SK-N-SH (cell line): ENCODE data around the gene MAD1L1. TPM values are rescaled to one million over a fixed set of nuclear protein-coding genes. Genes with fewer than 3 reads are reported as not detected.

ENCODE experiments used
- CTCF ChIA-PET: fragments of 300-600, 350-600 bp; formaldehyde crosslinking; extraction: SDS; loops from one replicate; lab custom pipeline; 2021; lab: Yijun Ruan, JAX
- POLR2A ChIA-PET: fragments of 350-600 bp; sonication (Branson Sonifier 250); formaldehyde crosslinking; extraction: SDS; loops from one replicate; lab custom pipeline; 2020; ENCODE audit warnings: antibody characterized with exemption, inconsistent platforms; lab: Yijun Ruan, JAX
- DNase-seq: peaks from one replicate; pipeline ENCODE4 v3.0.0; 2012
- H2AFZ ChIP-seq: fragments of 200-600 bp; sonication (generic); 2 replicates; pipeline ENCODE4 v1.8.1; 2016; ENCODE audit warnings: antibody characterized with exemption, mild to moderate bottlenecking, low read depth
- H3F3A ChIP-seq: fragments of 200-600 bp; sonication (generic); replicated peaks from 2 replicates; pipeline ENCODE3; 2016; ENCODE audit warnings: antibody characterized with exemption, mild to moderate bottlenecking; ENCODE audit not compliant: insufficient read depth
- H3K27ac ChIP-seq, 2 experiments: fragments of 200-500 bp in 1 of 2; fragments of 200-600 bp in 1 of 2; sonication (Bioruptor generic) in 1 of 2; sonication (generic), shearing (Covaris generic) in 1 of 2; 2 replicates each; pipeline versions ENCODE4 v1.5.1 to v1.6.1; 2014 to 2016; ENCODE audit warnings: low read depth in 2 of 2, inconsistent platforms in 1 of 2, low read length in 1 of 2, mild to moderate bottlenecking in 1 of 2, mixed read lengths in 1 of 2
- H3K27me3 ChIP-seq: fragments of 200-600 bp; sonication (generic), shearing (Covaris generic); 2 replicates; pipeline ENCODE4 v1.6.1; 2016; ENCODE audit warnings: mixed run types; ENCODE audit not compliant: insufficient read depth
- H3K36me3 ChIP-seq, 2 experiments: fragments of 200-500 bp in 1 of 2; fragments of 200-600 bp in 1 of 2; sonication (Bioruptor generic) in 1 of 2; sonication (generic) in 1 of 2; replicated peaks in 1 of 2; 2 replicates each; pipeline versions ENCODE3 to v1.5.1; 2014 to 2016; ENCODE audit warnings: low read length in 1 of 2, mild to moderate bottlenecking in 1 of 2; ENCODE audit not compliant: insufficient read depth in 2 of 2, control insufficient read depth in 1 of 2
- H3K4me1 ChIP-seq, 2 experiments: fragments of 200-500 bp in 1 of 2; fragments of 200-600 bp in 1 of 2; sonication (Bioruptor generic) in 1 of 2; sonication (generic), shearing (Covaris generic) in 1 of 2; 2 replicates each; pipeline versions ENCODE4 v1.5.1 to v1.6.1; 2014 to 2016; ENCODE audit warnings: low read depth in 1 of 2, low read length in 1 of 2, mixed run types in 1 of 2; ENCODE audit not compliant: insufficient read depth in 2 of 2, control insufficient read depth in 1 of 2
- H3K4me2 ChIP-seq: fragments of 200-600 bp; sonication (generic), shearing (Covaris generic); 2 replicates; pipeline ENCODE4 v1.6.1; 2017; ENCODE audit warnings: mixed run types
- H3K4me3 ChIP-seq, 2 experiments: fragments of 200-500 bp in 1 of 2; fragments of 200-600 bp in 1 of 2; sonication (Bioruptor generic) in 1 of 2; sonication (generic), shearing (Covaris generic) in 1 of 2; 2 replicates each; pipeline versions ENCODE4 v1.5.1 to v1.8.1; 2014 to 2016; ENCODE audit warnings: low read depth in 2 of 2, inconsistent platforms in 1 of 2, low read length in 1 of 2, mild to moderate bottlenecking in 1 of 2, mixed read lengths in 1 of 2, moderate library complexity in 1 of 2
- H3K79me2 ChIP-seq: fragments of 200-600 bp; sonication (generic); 2 replicates; pipeline ENCODE4 v1.8.1; 2017; ENCODE audit warnings: mild to moderate bottlenecking; ENCODE audit not compliant: insufficient read depth
- H3K9ac ChIP-seq: fragments of 200-600 bp; sonication (generic); 2 replicates; pipeline ENCODE4 v1.6.1; 2017; ENCODE audit warnings: mixed run types
- H3K9me2 ChIP-seq: fragments of 200-600 bp; sonication (generic); 2 replicates; pipeline ENCODE4 v1.6.1; 2017; ENCODE audit warnings: mixed run types
- H3K9me3 ChIP-seq: fragments of 200-600 bp; sonication (generic); 2 replicates; pipeline ENCODE4 v1.6.1; 2017; ENCODE audit warnings: mixed run types, mild to moderate bottlenecking, moderate library complexity
- H4K20me1 ChIP-seq: fragments of 200-600 bp; sonication (generic); 2 replicates; pipeline ENCODE4 v1.6.1; 2017; ENCODE audit warnings: mild to moderate bottlenecking, mixed run types; ENCODE audit not compliant: insufficient read depth
- EP300 ChIP-seq, 2 experiments: IDR thresholded peaks; 2 replicates each; pipeline versions ENCODE4 v1.4.0 to v1.6.1; 2012; ENCODE audit warnings: borderline replicate concordance in 1 of 2, low read depth in 1 of 2, low read length in 1 of 2
- FOXM1 ChIP-seq: IDR thresholded peaks from 2 replicates; pipeline ENCODE4 v1.4.0; 2012; ENCODE audit warnings: low read depth, mild to moderate bottlenecking
- GABPA ChIP-seq: IDR thresholded peaks from 2 replicates; pipeline ENCODE4 v1.4.0; 2012; ENCODE audit warnings: low read depth, mild to moderate bottlenecking
- IRF3 ChIP-seq: fragments of 150-350 bp; IDR thresholded peaks from 2 replicates; pipeline ENCODE4 v1.6.1; 2016; ENCODE audit warnings: mild to moderate bottlenecking, low read depth, low read length
- MXI1 ChIP-seq: IDR thresholded peaks from 2 replicates; pipeline ENCODE4 v1.6.1; 2012; ENCODE audit warnings: mild to moderate bottlenecking, low read depth, low read length, improper control_type of control experiment
- NFIC ChIP-seq: IDR thresholded peaks from 2 replicates; pipeline ENCODE4 v1.4.0; 2012; ENCODE audit warnings: borderline replicate concordance
- PBX3 ChIP-seq: IDR thresholded peaks from 2 replicates; pipeline ENCODE4; 2012
- POLR2AphosphoS5 ChIP-seq: IDR thresholded peaks from 2 replicates; pipeline ENCODE4 v1.6.1; 2012; ENCODE audit warnings: low read depth, low read length
- RAD21 ChIP-seq: IDR thresholded peaks from 2 replicates; pipeline ENCODE4 v1.6.1; 2012; ENCODE audit warnings: mild to moderate bottlenecking, low read length
- REST ChIP-seq: IDR thresholded peaks from 2 replicates; pipeline ENCODE4 v1.6.1; 2012; ENCODE audit warnings: mild to moderate bottlenecking, low read depth, low read length, moderate library complexity
- RXRA ChIP-seq: IDR thresholded peaks from 2 replicates; pipeline ENCODE4 v1.4.0; 2012; ENCODE audit warnings: low read depth, mild to moderate bottlenecking, borderline replicate concordance
- SMC3 ChIP-seq: IDR thresholded peaks from 2 replicates; pipeline ENCODE4 v1.6.1; 2012; ENCODE audit warnings: low read depth, low read length, improper control_type of control experiment
- TAF1 ChIP-seq: IDR thresholded peaks from 2 replicates; pipeline ENCODE4 v1.6.1; 2012; ENCODE audit warnings: low read depth, mild to moderate bottlenecking, low read length, moderate library complexity, borderline replicate concordance
- YY1 ChIP-seq: IDR thresholded peaks from 2 replicates; pipeline ENCODE4 v1.4.0; 2012; ENCODE audit warnings: low read depth, mild to moderate bottlenecking
- WGBS: methylation state at CpG from one replicate; pipeline ENCODE4 v1.1.6; 2017; ENCODE audit warnings: low lambda C conversion rate; 5-methylcytosine and 5-hydroxymethylcytosine counted together
- polyA plus RNA-seq, 3 experiments: library from polyadenylated mRNA; depleted of rRNA; stranded (reverse); fragments of >200 nt; gene quantifications; 2 replicates each; pipeline ENCODE4 v1.2.3, GENCODE V29; 2012

The MAD1L1 gene
- polyA plus RNA-seq, 1 of the 3 experiments (the other 2 are of a cell fraction) = 46.2 TPM

- WGBS = 92% methylated on average over 19 of the region's 20 CpGs
- Histone ChIP-seq H3K36me3 (no peaks in the 10 kb centered on the region), H3K27me3 (no peaks in the 10 kb centered on the region), H3K4me2 (no peak overlapping the region), H3K79me2 (peaks cover 8% of the 10 kb centered on the region), H3F3A (peaks cover 4% of the 10 kb centered on the region), H3K9ac (no peak overlapping the region), H3K9me3 (no peaks in the 10 kb centered on the region), H2AFZ (no peak overlapping the region), H4K20me1 (peaks cover 3% of the 10 kb centered on the region; the same call in 1 of the 2 replicates), H3K27ac (no peak overlapping the region; a peak in 1 of 4 replicates), H3K4me1 (peaks cover 0 to 17% of the 10 kb centered on the region in 2 experiments; a peak in 1 of 4 replicates), H3K9me2 (no peaks in the 10 kb centered on the region), H3K4me3 (no peak overlapping the region)
- CTCF ChIA-PET = no interaction called here
- DNase-seq = no peak
- TF ChIP-seq GABPA (no peak), TAF1 (no peak), SMC3 (no peak), PBX3 (no peak), IRF3 (no peak), YY1 (no peak), POLR2AphosphoS5 (no peak), NFIC (no peak), RAD21 (no peak), FOXM1 (no peak), REST (no peak), EP300 (IDR thresholded peaks at IDR 0.05; ENCODE audit: borderline replicate concordance in 1 of 2, low read depth in 1 of 2, low read length in 1 of 2) (no peak), MXI1 (no peak), RXRA (no peak)
- POLR2A ChIA-PET = no interaction called here
These were observed 303.9 kb downstream of the MAD1L1 start for GRCh38 chr7:1928645-1929348.
